H1 (cell line): ENCODE measurements around the gene ANKRD17. TPM values are rescaled to one million over a fixed set of nuclear protein-coding genes. Genes with fewer than 3 reads are reported as not detected.

Source experiments
- CTCF ChIA-PET: fragments of 300-600 bp; sonication (Branson Sonifier 250); formaldehyde crosslinking; loops from one replicate; lab custom pipeline; 2021; ENCODE audit not compliant: partially characterized antibody; lab: Charles Lee
- POLR2A ChIA-PET: fragments of 300-600 bp; sonication (Branson Sonifier 250); formaldehyde crosslinking; loops from one replicate; lab custom pipeline; 2021; ENCODE audit warnings: inconsistent platforms; ENCODE audit not compliant: partially characterized antibody; lab: Charles Lee
- DNase-seq, 2 experiments: peaks; one replicate each; pipeline versions ENCODE4 v3.0.0 to v3.0.0-alpha.2; 2010 to 2022; ENCODE audit warnings: low spot score in 2 of 2, low read depth in 1 of 2, mixed read lengths in 1 of 2
- FAIRE-seq: peaks from 2 replicates; lab custom pipeline; 2011; peaks lifted over from hg19 to GRCh38; lab: Jason Lieb, UNC
- H2AFZ ChIP-seq: 2 replicates; pipeline ENCODE4 v1.8.1; 2012; ENCODE audit warnings: low read length, inconsistent platforms
- H2AK5ac ChIP-seq: 2 replicates; pipeline ENCODE4 v1.6.1; 2013; ENCODE audit warnings: low read depth, low read length
- H2BK120ac ChIP-seq: replicated peaks from 2 replicates; pipeline ENCODE3; 2013; ENCODE audit warnings: low read depth, low read length, inconsistent platforms
- H2BK12ac ChIP-seq: 2 replicates; pipeline ENCODE4 v1.6.1; 2013; ENCODE audit warnings: low read depth, low read length
- H2BK15ac ChIP-seq: 2 replicates; pipeline ENCODE4 v1.6.1; 2013; ENCODE audit warnings: low read length
- H2BK20ac ChIP-seq: 2 replicates; pipeline ENCODE4 v1.6.1; 2013; ENCODE audit warnings: low read length
- H2BK5ac ChIP-seq: 2 replicates; pipeline ENCODE4 v1.6.1; 2013; ENCODE audit warnings: low read depth, low read length
- H3K14ac ChIP-seq: 2 replicates; pipeline ENCODE4 v1.6.1; 2013; ENCODE audit warnings: inconsistent platforms; ENCODE audit not compliant: insufficient read length
- H3K18ac ChIP-seq: 2 replicates; pipeline ENCODE4 v1.6.1; 2013; ENCODE audit warnings: low read length; ENCODE audit errors: extremely low read depth
- H3K23ac ChIP-seq: 2 replicates; pipeline ENCODE4 v1.6.1; 2013; ENCODE audit warnings: inconsistent platforms; ENCODE audit not compliant: insufficient read length
- H3K23me2 ChIP-seq: 2 replicates; pipeline ENCODE4 v1.6.1; 2013; ENCODE audit warnings: low read depth, low read length
- H3K27ac ChIP-seq: 2 replicates; pipeline ENCODE4 v1.6.1; 2011; ENCODE audit warnings: low read depth, low read length, inconsistent platforms
- H3K27me3 ChIP-seq, 4 experiments: replicated peaks in 1 of 4; 1 replicate in 1 of 4; 2 replicates in 3 of 4; pipeline versions ENCODE4 v1.6.1 to v1.8.1; 2011 to 2013; ENCODE audit warnings: low read length in 3 of 4, mild to moderate bottlenecking in 3 of 4, inconsistent platforms in 2 of 4, mixed read lengths in 2 of 4, moderate library complexity in 1 of 4; ENCODE audit not compliant: control insufficient read depth in 3 of 4, insufficient read depth in 3 of 4; ENCODE audit errors: extremely low read depth in 1 of 4
- H3K36me3 ChIP-seq, 4 experiments: 2 replicates each; pipeline versions ENCODE4 v1.6.1 to v1.8.1; 2011 to 2013; ENCODE audit warnings: mild to moderate bottlenecking in 4 of 4, low read length in 3 of 4, moderate library complexity in 2 of 4, control low read depth in 1 of 4, inconsistent platforms in 1 of 4; ENCODE audit not compliant: insufficient read depth in 4 of 4, control insufficient read depth in 2 of 4
- H3K4ac ChIP-seq: replicated peaks from 2 replicates; pipeline ENCODE3; 2013; ENCODE audit warnings: low read length, low read depth, mixed read lengths, inconsistent platforms; ENCODE audit not compliant: insufficient read length
- H3K4me1 ChIP-seq, 4 experiments: replicated peaks in 1 of 4; 1 replicate in 1 of 4; 2 replicates in 3 of 4; pipeline versions ENCODE4 v1.6.1 to v1.8.1; 2011 to 2013; ENCODE audit warnings: low read length in 3 of 4, inconsistent platforms in 2 of 4, mixed read lengths in 1 of 4; ENCODE audit not compliant: insufficient read depth in 4 of 4, control insufficient read depth in 3 of 4
- H3K4me2 ChIP-seq, 2 experiments: 2 replicates each; pipeline versions ENCODE4 v1.6.1 to v1.8.1; 2011 to 2013; ENCODE audit warnings: low read depth in 2 of 2, low read length in 2 of 2, control low read depth in 1 of 2, inconsistent platforms in 1 of 2, mild to moderate bottlenecking in 1 of 2; ENCODE audit not compliant: insufficient read depth in 1 of 2
- H3K4me3 ChIP-seq, 4 experiments: fragments of 200-600, 300-600 bp in 1 of 4; sonication (generic), shearing (Covaris generic), sonication (Bioruptor Twin) in 1 of 4; 2 replicates each; pipeline versions ENCODE4 v1.5.1 to v1.8.1; 2011 to 2016; ENCODE audit warnings: low read length in 4 of 4, low read depth in 3 of 4, control low read depth in 2 of 4, inconsistent platforms in 2 of 4, mild to moderate bottlenecking in 2 of 4, mixed read lengths in 1 of 4, moderate library complexity in 1 of 4; ENCODE audit not compliant: insufficient read depth in 2 of 4; ENCODE audit errors: extremely low read depth in 1 of 4
- H3K56ac ChIP-seq: replicated peaks from 2 replicates; pipeline ENCODE3; 2013; ENCODE audit warnings: low read depth, mild to moderate bottlenecking, mixed read lengths, low read length, inconsistent platforms; ENCODE audit not compliant: insufficient read length
- H3K79me1 ChIP-seq: 2 replicates; pipeline ENCODE4 v1.6.1; 2013; ENCODE audit warnings: low read depth, low read length, control low read depth
- H3K79me2 ChIP-seq, 2 experiments: 2 replicates each; pipeline versions ENCODE4 v1.6.1 to v1.8.1; 2012 to 2013; ENCODE audit warnings: low read length in 2 of 2, mild to moderate bottlenecking in 2 of 2, inconsistent platforms in 1 of 2; ENCODE audit not compliant: insufficient read depth in 2 of 2, control insufficient read depth in 1 of 2
- H3K9ac ChIP-seq, 4 experiments: replicated peaks in 1 of 4; 1 replicate in 1 of 4; 2 replicates in 3 of 4; pipeline versions ENCODE4 v1.6.1 to v1.8.1; 2011 to 2013; ENCODE audit warnings: low read depth in 3 of 4, low read length in 3 of 4, control low read depth in 2 of 4, mild to moderate bottlenecking in 2 of 4, moderate library complexity in 2 of 4, inconsistent platforms in 1 of 4; ENCODE audit errors: extremely low read depth in 1 of 4
- H3K9me3 ChIP-seq, 2 experiments: 2 replicates each; pipeline versions ENCODE4 v1.6.1 to v1.8.1; 2012 to 2013; ENCODE audit warnings: mild to moderate bottlenecking in 2 of 2, moderate library complexity in 2 of 2, control low read depth in 1 of 2, inconsistent platforms in 1 of 2, low read depth in 1 of 2, low read length in 1 of 2, mixed read lengths in 1 of 2; ENCODE audit not compliant: insufficient read depth in 2 of 2
- H4K20me1 ChIP-seq, 2 experiments: replicated peaks in 1 of 2; 2 replicates each; pipeline versions ENCODE3 to v1.8.1; 2011 to 2013; ENCODE audit warnings: inconsistent platforms in 2 of 2, low read length in 2 of 2, mild to moderate bottlenecking in 1 of 2; ENCODE audit not compliant: insufficient read depth in 2 of 2, control insufficient read depth in 1 of 2
- H4K5ac ChIP-seq: 2 replicates; pipeline ENCODE4 v1.6.1; 2013; ENCODE audit warnings: low read length, low read depth, mixed read lengths, inconsistent platforms; ENCODE audit not compliant: insufficient read length
- H4K8ac ChIP-seq: 2 replicates; pipeline ENCODE4 v1.8.0; 2013; ENCODE audit warnings: mild to moderate bottlenecking, moderate library complexity, low read length, inconsistent platforms; ENCODE audit not compliant: insufficient read depth; ENCODE audit errors: extremely low read depth
- H4K91ac ChIP-seq: replicated peaks from 2 replicates; pipeline ENCODE3; 2013; ENCODE audit warnings: low read length, mixed read lengths, inconsistent platforms; ENCODE audit not compliant: insufficient read length
- BACH1 ChIP-seq: IDR thresholded peaks from 2 replicates; pipeline ENCODE4 v1.6.1; 2012; ENCODE audit warnings: low read length, improper control_type of control experiment
- CBX8 ChIP-seq: fragments of 300-800, 300-1000 bp; sonication (generic); IDR thresholded peaks from 2 replicates; pipeline ENCODE4 v1.7.1; 2016; ENCODE audit warnings: low read depth, low read length, borderline replicate concordance
- EZH2 ChIP-seq: fragments of 200-600 bp; sonication (generic); IDR thresholded peaks from 2 replicates; pipeline ENCODE4 v1.7.1; 2012; ENCODE audit warnings: low read depth, mild to moderate bottlenecking, moderate library complexity, low read length, inconsistent platforms; ENCODE audit not compliant: severe bottlenecking
- JUND ChIP-seq: IDR thresholded peaks from 2 replicates; pipeline ENCODE4 v1.6.1; 2011; ENCODE audit warnings: mild to moderate bottlenecking, improper control_type of control experiment, low read length
- MAX ChIP-seq: IDR thresholded peaks from 2 replicates; pipeline ENCODE4 v1.6.1; 2012; ENCODE audit warnings: inconsistent platforms
- PHF8 ChIP-seq: fragments of 200-600 bp; sonication (generic); conservative IDR thresholded peaks from 2 replicates; pipeline ENCODE4 v1.7.1; 2012; ENCODE audit warnings: low read depth, mild to moderate bottlenecking, inconsistent platforms, low read length, moderate library complexity
- RBBP5 ChIP-seq: IDR thresholded peaks from 2 replicates; pipeline ENCODE4 v1.7.1; 2012; ENCODE audit warnings: low read depth, mild to moderate bottlenecking, inconsistent platforms, low read length, moderate library complexity, borderline replicate concordance
- SP1 ChIP-seq: IDR thresholded peaks from 2 replicates; pipeline ENCODE4 v1.6.1; 2011; ENCODE audit warnings: low read depth, low read length
- TBP ChIP-seq: IDR thresholded peaks from 2 replicates; pipeline ENCODE4 v1.6.1; 2011; ENCODE audit warnings: low read depth, low read length, improper control_type of control experiment
- TCF12 ChIP-seq: IDR thresholded peaks from 2 replicates; pipeline ENCODE4 v1.6.1; 2011; ENCODE audit warnings: low read depth, mild to moderate bottlenecking, low read length
- YY1 ChIP-seq: IDR thresholded peaks from 2 replicates; pipeline ENCODE4 v1.6.1; 2011; ENCODE audit warnings: low read depth, mild to moderate bottlenecking, low read length
- WGBS, 2 experiments: shearing (Covaris generic) in 1 of 2; methylation state at CpG; one replicate each; pipeline versions ENCODE4 v1.1.6 to v1.1.7; 2013 to 2015; ENCODE audit warnings: low lambda C conversion rate in 2 of 2, mixed read lengths in 2 of 2, inconsistent platforms in 1 of 2, low coverage in 1 of 2, missing lambda C conversion rate in 1 of 2; ENCODE audit not compliant: insufficient replicate concordance in 2 of 2, insufficient coverage in 1 of 2, insufficient read length in 1 of 2; ENCODE audit errors: extremely low coverage in 1 of 2, missing lambda C conversion rate in 1 of 2; 5-methylcytosine and 5-hydroxymethylcytosine counted together
- polyA plus RNA-seq, 7 experiments: library from polyadenylated mRNA; depleted of rRNA in 3 of 7; stranded (reverse) in 5 of 7; unstranded in 2 of 7; fragments of >200 nt in 5 of 7; fragments of 200-250 nt in 2 of 7; gene quantifications; 1 replicate in 5 of 7; 2 replicates in 1 of 7; 4 replicates in 1 of 7; pipeline versions ENCODE4 v1.2.1 to v1.2.3, GENCODE V29; 2011 to 2013; ENCODE audit warnings: missing spikeins in 2 of 7, mixed read lengths in 2 of 7
- total RNA-seq: library from RNA; stranded (reverse); fragmentation: NEBNext Ultra II Directional; extraction: Animal tissue kit (Norgen Biotek cat#: 25700); gene quantifications from 2 replicates; pipeline ENCODE4 v1.2.1, GENCODE V29; 2021

Gene ANKRD17
- total and polyA plus RNA-seq, 2 of the 8 experiments (the other 6 are each of a cell fraction or from before 2014, with no cell fraction given): 42.4 to 93.7 TPM

- peaks cover 2 to 5% of the 10 kb centered on the region in 2 experiments for H4K20me1 ChIP-seq
- H3K4me3 ChIP-seq: no peak overlapping the region
- H2AK5ac ChIP-seq: no peak overlapping the region
- no peak overlapping the region for H3K9ac ChIP-seq
- DNase-seq (no peak), FAIRE-seq (no peak)
- H3K79me1 ChIP-seq: no peaks in the 10 kb centered on the region
- no peak overlapping the region for H2BK15ac ChIP-seq
- H3K56ac ChIP-seq: no peak overlapping the region
- peaks cover 0 to 95% of the 10 kb centered on the region in 2 experiments; a peak in 3 of 4 replicates for H3K79me2 ChIP-seq
- H3K4me2 ChIP-seq: no peak overlapping the region
- 86% methylated on average over 2 of the region's 2 CpGs; no CpG with 5 or more reads in 1 of the 2 experiments for WGBS, 2 experiments
- H3K4ac ChIP-seq: no peak overlapping the region
- no peak overlapping the region for H2BK5ac ChIP-seq
- no peak overlapping the region for H2BK12ac ChIP-seq
- H3K23me2 ChIP-seq: no peaks in the 10 kb centered on the region
- POLR2A ChIA-PET: no interaction called here
- no peak overlapping the region for H2BK120ac ChIP-seq
- no peak overlapping the region for H4K91ac ChIP-seq
- no peak overlapping the region for H3K23ac ChIP-seq
- H3K36me3 ChIP-seq: peaks cover 0 to 3% (median under 1%) of the 10 kb centered on the region in 4 experiments; a peak in 2 of 8 replicates
- CTCF ChIA-PET: no interaction called here
- no peak overlapping the region for H3K18ac ChIP-seq
- no peak overlapping the region for H4K8ac ChIP-seq
- no peak overlapping the region for H3K27ac ChIP-seq
- no peaks in the 10 kb centered on the region for H3K4me1 ChIP-seq
- TF ChIP-seq MAX (no peak), JUND (no peak), SP1 (no peak), PHF8 (no peak), TBP (no peak), BACH1 (no peak), EZH2 (no peak), CBX8 (no peak), YY1 (no peak), TCF12 (no peak), RBBP5 (no peak)
- peaks cover 0 to 1% (median 0%) of the 10 kb centered on the region in 4 experiments; a peak in 1 of 7 replicates for H3K27me3 ChIP-seq
- H2BK20ac ChIP-seq: no peak overlapping the region
- H3K14ac ChIP-seq: no peak overlapping the region
- no peak overlapping the region for H2AFZ ChIP-seq
- H4K5ac ChIP-seq: no peak overlapping the region
- H3K9me3 ChIP-seq: no peaks in the 10 kb centered on the region
Measured at GRCh38 chr4:73213916-73214653, 44.5 kb downstream of the ANKRD17 start.
